Stomach (tissue), 4 donors: Measurements from ENCODE around the gene KRTAP5-9.

Experiments
- CTCF ChIP-seq, 7 experiments: fragments of 450-650 bp in 4 of 7; fragments of 200-600 bp in 3 of 7; sonication (generic) in 3 of 7; IDR thresholded peaks; one replicate each; pipeline ENCODE4 v1.5.1; 2016 to 2019; ENCODE audit warnings: antibody characterized with exemption in 7 of 7, control low read depth in 2 of 7, mild to moderate bottlenecking in 1 of 7
- POLR2A ChIP-seq, 4 donors: fragments of 450-650 bp; IDR thresholded peaks; one replicate each; pipeline ENCODE4 v1.6.1; 2016; ENCODE audit warnings: antibody characterized with exemption in 4 of 4, control low read depth in 2 of 4, mild to moderate bottlenecking in 1 of 4, moderate library complexity in 1 of 4
- POLR2AphosphoS5 ChIP-seq, 3 donors: sonication (generic); formaldehyde crosslinking; IDR thresholded peaks; one replicate each; pipeline ENCODE4 v1.6.1; 2016; ENCODE audit warnings: antibody characterized with exemption in 3 of 3

GRCh38 chr11:71575723-71576424, 27.7 kb downstream of the KRTAP5-9 start:
- TF ChIP-seq CTCF (IDR thresholded peaks at IDR 0.05) = no peak
- no peak for TF ChIP-seq POLR2A (IDR thresholded peaks at IDR 0.05)
- no peak for TF ChIP-seq POLR2AphosphoS5 (IDR thresholded peaks at IDR 0.05)
